Activated CD4-positive, alpha-beta T cell treated with anti-CD3 and anti-CD28 coated beads for 4 hours (primary cell): Measurements from ENCODE around the gene SLC6A18.
"Not testable (repeated sequence)": the region's sequence is repeated elsewhere in the genome, so short reads cannot be mapped to it uniquely, and the experiment has no call there.

Source experiments
- DNase-seq, 2 donors: peaks; one replicate each; pipeline ENCODE4 v3.0.0-alpha.2; 2020

SLC6A18 gene

DNA sequence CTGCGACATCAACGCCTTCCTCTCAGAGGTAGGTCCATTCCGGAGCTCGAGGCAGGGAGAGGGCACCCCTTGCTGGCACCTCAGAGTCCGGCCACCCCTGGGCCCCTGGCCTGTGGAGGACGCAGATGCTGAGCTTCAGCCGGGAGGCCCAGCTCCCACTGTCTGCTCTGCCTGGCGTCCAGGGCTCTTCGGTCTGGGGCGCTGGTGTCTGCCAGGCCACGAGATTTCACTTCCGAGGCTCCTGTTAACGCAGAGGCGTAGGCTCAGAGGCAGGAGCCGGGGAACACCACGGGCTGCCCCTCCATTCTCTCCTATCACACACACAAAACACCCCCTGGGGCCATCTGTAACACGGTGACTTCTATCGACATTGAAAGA is 8.3 kb upstream of the SLC6A18 start:
- no peak for DNase-seq

DNA sequence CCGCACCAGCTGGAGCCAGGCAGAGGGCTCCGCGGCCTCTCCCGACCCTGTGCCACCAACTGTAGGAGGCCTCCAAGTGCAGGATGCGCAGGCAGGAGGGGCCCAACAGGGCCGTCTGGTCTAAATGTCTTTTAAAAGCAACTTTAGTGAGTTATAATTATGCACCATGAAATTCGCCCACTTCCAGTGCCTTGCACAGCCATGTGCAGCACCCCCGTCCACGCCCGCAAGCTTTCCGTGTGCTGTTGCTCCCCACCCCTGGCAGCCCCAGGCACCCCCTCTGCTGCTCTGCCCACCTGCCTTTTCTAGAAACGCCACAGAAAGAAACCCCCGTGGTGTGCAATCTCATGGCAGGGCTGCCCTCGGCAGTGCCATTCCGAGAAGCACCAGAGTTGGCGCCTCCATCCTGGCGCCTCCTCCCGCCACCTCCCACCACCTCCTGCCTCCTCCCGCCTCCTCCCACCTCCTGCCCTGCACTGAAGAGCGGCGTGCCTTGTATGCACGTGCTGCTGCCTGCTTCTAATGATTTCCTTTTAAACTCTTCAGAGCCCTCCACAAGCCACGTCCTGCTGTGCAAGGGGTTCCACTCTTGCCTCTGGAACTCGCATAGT is 7.5 kb upstream of the SLC6A18 start:
- DNase-seq = no peak

DNA sequence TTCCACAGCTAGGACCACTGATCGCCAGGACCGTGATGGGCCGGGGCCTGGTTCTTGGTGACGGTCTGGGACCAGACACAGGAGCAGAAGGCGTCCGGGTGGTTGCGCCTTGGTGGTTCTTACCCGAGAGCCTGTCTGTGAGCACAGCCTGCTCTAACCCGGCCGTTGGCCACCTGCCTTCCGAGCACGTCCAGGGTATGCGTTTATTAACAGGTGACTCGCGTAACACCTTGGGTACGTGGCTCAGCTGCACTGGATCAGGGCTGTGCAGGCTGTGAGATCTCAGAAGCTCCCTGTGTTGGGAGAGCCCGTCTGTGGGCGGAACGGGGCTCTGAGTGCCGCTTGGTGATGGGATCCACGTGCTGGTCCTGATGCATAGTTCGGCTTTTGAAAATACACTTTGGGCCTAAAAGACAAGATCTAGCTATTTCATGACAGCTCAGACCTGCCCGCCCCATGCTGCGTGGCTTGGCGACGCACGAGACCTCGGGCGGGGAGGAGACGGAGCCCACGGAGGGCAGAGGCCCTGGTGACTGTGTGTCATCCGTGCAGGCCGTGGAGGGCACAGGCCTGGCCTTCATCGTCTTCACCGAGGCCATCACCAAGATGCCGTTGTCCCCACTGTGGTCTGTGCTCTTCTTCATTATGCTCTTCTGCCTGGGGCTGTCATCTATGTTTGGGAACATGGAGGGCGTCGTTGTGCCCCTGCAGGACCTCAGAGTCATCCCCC is 6.7 kb upstream of the SLC6A18 start:
- DNase-seq = no peak

DNA sequence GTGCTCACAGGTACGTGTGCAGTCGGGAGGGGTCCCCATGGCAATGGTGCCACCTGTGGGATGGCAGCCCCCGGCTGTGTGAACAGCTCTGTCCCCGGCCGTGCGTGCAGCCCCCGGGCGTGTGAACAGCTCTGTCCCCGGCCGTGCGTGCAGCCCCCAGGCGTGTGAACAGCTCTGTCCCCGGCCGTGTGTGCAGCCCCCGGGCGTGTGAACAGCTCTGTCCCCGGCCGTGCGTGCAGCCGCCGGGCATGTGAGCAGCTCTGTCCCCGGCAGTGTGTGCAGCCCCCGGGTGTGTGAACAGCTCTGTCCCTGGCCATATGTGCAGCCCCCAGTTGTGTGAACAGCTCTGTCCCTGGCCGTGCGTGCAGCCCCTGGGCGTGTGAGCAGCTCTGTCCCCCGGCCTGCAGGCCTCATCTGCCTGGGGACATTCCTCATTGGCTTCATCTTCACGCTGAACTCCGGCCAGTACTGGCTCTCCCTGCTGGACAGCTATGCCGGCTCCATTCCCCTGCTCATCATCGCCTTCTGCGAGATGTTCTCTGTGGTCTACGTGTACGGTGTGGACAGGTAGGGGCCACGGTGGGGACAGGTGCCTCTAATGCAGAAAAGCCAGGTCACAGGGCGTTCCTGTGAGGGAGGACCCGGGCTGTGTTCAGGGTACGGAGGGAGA is 5.9 kb upstream of the SLC6A18 start:
- DNase-seq = no peak

DNA sequence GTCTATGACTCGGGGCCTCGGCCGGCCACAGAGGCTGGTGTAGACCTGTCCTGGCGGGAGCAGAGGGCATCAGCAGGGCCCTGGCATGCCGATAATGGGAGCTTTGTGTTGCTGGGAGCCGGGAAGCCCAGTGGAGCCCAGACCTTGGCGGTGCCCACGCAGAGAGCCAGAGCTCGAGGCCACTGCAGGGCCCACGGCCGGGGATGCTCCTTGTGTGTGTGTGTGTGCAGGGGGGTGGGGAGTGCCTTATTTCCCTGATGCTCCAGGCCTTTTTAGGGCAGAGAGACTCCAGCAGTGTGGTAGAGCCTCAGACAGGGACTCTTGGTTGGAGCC is 5.4 kb upstream of the SLC6A18 start:
- DNase-seq = no peak

GRCh38 chr5:1220351-1220750 is 4.8 kb upstream of the SLC6A18 start:
- no peak for DNase-seq

- no peak for DNase-seq
Observed at GRCh38 chr5:1220831-1221230, 4.3 kb upstream of the SLC6A18 start.

- DNase-seq = no peak
Observed at GRCh38 chr5:1221721-1222120, 3.5 kb upstream of the SLC6A18 start.

DNA sequence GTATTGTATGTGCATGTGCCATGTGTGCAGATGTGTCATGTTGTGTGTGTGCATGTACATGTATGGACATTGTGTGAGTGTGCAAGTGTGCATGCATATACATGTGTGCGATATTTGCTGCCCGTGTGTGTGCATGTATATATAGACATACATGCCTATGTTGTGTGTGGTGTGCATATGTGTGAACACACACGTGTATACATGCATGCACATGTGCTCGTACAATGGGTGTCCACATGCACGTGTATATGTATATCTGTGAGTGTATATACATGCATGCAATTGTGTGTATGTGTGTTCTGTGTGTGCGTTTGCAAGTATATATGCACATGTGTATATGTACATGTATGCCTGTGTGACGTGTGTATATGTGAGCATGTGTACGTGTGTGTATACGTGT is 3.0 kb upstream of the SLC6A18 start:
- no peak for DNase-seq

GRCh38 chr5:1222621-1223277 is 2.4 kb upstream of the SLC6A18 start:
- no peak for DNase-seq

GRCh38 chr5:1223278-1223670 is 1.9 kb upstream of the SLC6A18 start:
- DNase-seq = no peak

DNA sequence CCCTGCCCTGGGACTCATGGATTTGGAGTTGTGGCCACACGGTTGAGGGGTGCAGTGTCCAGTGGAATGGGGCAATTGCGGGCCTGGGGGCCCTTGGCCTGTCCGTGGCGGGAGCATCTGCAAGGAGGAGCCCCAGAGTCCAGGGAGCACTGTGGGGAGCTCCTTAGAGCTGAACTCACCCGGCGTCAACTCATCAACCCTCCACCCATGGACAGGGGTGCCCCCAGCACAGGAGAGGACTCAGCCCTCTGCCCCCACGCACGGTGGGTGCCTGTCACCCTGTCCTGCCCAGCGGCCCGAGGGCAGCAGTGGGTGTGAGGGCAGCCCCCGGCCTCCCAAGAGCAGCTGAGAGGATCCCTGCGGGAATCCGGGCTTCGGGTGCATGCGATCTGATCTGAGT is 550 bp upstream of the SLC6A18 start:
- DNase-seq = no peak

- no peak for DNase-seq
Observed at GRCh38 chr5:1226231-1226630, 1.1 kb downstream of the SLC6A18 start.

DNA sequence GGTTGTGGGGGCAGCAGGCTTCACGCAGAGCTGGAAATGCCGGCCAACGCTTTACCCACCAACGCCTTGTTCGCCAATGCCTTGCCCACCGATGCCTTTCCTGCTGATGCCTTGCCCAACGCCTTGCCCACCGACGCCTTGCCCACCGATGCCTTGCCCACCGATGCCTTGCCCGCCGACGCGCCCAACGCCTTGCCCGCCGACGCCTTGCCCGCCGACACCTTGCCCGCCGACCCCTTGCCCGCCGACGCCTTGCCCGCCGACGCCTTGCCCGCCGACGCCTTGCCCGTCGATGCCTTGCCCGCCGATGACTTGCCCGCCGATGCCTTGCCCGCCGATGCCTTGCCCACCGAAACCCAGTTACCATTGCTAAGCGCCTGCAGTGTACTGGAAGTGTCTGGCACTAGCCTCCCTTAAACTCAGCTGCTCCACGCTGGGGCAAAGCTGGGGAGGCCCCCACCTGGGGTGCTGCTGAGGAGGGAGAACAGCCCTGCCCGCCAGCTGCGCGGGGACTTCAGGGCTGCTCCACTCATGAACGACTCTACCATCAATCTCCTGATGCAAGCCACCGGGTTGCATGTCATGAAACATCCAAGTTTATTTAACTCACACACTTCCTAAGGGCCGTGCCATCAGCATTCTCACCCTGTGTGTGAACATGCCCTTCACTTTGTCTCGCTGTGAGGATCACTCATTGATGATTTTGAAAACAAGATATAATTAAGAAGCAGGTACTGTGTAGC is 1.8 kb downstream of the SLC6A18 start:
- no peak for DNase-seq

DNA sequence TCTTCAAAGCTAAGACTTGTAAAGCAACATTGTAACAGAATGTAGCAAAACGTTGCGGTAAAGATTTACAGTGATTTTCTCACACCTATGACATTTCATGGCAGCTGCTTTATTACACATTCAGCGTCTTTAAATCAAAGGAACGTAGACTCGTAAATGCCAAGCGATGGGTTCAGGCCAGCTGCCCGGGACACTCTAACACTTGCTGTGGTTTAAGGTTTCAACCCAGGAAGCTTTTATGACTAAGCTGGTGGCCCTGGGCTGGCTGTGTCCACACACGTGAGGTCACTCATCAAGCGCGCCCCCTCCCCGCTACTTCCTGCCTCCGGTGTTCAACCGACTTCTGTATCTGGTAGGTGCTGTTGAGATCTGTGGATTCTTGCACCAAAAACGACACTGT is 2.5 kb downstream of the SLC6A18 start:
- DNase-seq = no peak

GRCh38 chr5:1228120-1228519 is 2.9 kb downstream of the SLC6A18 start:
- DNase-seq = no peak

GRCh38 chr5:1229023-1229422 is 3.8 kb downstream of the SLC6A18 start:
- DNase-seq = not testable (repeated sequence)

DNA sequence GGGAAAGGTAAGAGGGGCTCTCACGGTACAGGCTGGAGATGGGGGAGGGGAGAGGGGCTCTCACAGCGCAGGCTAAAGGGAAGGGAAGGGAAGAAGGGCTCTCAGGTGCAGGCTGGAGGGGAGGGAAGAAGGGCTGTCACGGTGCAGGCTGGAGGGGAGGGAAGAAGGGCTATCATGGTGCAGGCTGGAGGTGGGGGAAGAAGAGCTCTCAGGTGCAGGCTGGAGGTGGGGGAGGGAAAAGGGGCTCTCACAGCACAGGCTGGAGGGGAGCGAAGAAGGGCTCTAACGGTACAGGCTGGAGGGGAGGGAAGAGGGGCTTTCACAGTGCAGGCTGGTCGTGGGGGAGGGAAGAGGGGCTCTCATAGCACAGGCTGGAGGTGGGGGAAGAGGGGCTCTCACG is 4.6 kb downstream of the SLC6A18 start:
- DNase-seq = no peak

- DNase-seq = no peak
Observed at GRCh38 chr5:1230551-1230950, 5.4 kb downstream of the SLC6A18 start.

GRCh38 chr5:1231354-1231905 is 6.2 kb downstream of the SLC6A18 start:
- DNase-seq = no peak

DNA sequence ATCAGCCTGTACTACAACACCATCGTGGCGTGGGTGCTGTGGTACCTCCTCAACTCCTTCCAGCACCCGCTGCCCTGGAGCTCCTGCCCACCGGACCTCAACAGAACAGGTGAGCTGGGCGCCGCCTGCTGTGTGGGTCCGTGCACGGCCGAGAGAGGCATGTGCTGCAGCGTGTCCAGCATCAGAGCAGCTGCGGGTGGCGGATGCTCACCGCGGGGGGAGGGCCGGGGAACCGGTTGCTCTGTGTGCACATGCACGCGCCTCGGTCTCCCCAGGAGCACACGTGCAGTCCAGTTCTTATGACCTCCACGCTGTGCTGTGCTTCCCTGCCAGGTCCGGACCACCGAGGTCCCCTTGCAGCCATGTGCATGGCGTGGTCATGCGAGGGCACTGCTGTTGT is 7.6 kb downstream of the SLC6A18 start:
- DNase-seq = no peak

DNA sequence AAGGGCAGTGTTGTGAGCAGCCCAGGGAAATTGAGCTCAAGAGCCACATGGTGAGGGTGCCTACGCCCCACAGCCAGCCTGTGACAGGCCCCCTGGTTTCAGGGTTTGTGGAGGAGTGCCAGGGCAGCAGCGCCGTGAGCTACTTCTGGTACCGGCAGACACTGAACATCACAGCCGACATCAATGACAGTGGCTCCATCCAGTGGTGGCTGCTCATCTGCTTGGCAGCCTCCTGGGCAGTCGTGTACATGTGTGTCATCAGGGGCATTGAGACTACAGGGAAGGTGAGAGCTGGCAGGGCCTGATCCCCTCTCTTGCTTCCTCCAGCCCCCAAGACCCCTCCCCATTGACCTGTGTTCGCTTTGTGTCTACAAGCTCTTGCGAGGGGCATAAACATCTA is 10.2 kb downstream of the SLC6A18 start:
- DNase-seq = no peak

DNA sequence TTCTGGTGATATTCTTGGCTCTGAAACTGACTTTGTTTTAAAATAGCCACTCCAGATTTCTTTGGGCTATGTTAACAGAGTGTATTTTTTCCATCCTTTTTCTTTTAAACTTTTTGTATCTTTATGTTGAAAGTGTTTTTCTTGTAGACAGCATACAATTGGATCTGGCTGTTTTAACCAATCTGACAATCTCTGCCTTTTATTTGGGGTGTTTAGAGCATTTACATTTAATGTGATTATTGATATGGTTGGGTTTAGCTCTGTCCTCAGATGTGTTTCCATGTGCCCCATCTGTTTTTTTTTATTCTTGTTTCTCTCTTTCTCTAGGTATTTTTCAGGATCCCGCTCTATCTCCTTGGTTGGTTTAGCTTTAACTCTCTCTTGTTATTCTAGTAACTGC is 10.7 kb downstream of the SLC6A18 start:
- DNase-seq = no peak
